GM18499 (cell line): ENCODE data around the gene CFLAR.
"Not testable (repeated sequence)": the region's sequence is repeated elsewhere in the genome, so short reads cannot be mapped to it uniquely, and the experiment has no call there.

Source experiments
- ATAC-seq: cut with Tn5 transposase; IDR thresholded peaks from one replicate; pipeline ENCODE4 v1.9.1; 2021; ENCODE audit warnings: moderate number of reproducible peaks; ENCODE audit not compliant: insufficient read depth, unreplicated experiment

Gene CFLAR

DNA sequence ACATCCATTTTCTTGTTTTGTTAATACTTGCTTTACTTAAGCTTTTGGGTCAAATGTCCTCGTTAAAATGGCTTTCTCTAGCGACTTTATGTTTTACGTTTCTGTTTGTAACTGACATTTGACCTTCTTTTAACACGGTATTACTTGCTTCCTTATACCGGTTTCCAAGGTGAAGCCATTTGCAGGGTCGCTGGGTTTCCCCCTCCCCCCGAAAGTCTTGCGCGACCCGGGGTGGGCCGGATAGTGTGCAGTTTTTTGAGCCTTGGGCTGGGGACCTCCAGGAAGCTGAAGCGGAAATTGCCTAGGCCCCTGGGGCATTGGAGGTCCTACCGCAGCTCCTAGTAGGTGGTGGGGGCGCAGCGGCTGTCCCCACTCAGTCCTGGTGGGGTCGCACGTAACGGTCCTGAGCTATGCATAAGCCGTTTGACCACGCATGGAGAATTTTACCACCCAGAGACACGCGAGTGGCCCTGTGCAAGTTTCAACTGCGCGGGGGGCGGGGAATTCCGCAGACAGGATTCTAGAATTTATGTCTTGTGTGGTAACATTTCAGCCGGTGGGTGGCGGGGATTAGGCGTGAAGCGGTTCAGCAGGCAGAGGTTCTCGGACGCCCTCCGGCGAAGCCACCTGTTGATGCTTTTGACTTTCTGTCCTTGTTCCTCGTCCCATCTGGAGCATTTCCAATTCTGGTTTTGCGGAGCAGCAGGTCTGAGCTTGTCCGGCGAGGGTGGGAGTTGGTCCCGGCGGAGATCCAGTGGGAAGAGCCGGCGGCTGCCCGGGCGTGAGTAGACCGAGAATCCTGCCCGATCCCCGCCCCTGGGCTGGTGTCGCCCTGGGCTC, 2.4 kb downstream of the CFLAR start:
- ATAC-seq, result peak; percentile 28

DNA sequence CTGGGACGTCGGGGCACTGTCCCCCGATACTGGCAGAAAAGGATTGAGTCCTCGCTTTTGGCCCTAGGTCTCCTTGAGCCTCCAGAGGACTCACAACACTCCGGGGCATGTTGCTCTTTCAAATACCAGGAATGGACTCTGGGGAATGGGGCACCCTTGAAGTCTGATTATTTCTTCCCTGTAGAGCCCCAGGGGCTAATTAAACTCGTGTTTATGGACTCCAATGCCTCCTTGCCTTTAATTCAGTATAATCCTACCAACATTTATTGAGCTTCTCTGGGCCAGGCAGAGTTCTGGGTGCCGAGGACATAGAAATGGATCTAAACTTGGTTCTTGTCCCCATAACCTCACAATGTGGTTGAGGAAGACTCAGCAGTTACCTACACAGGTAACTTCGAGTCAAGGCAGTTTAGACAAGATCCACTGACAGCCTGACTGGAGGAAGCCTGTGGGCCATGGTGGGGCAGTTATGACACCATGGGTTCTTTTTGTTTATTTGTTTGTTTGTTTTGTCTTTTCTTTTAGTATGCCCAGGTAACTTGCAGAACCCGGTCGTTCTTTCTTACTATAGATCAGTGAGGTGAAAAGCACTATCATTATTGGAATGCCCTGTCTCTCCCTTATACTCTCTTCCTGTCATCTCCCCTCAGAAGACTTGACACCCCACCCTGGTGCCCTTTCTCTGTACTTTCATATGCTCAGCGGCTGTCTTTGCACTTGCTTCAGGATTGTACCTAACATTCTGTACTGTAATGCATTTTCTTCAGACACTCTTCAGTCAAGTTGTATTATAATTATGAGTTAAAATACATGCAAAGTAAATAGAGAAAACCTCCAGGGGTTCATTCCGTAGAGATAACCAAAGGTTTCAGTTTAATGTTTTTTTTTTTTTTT, 3.2 kb downstream of the CFLAR start:
- ATAC-seq, result no peak

DNA sequence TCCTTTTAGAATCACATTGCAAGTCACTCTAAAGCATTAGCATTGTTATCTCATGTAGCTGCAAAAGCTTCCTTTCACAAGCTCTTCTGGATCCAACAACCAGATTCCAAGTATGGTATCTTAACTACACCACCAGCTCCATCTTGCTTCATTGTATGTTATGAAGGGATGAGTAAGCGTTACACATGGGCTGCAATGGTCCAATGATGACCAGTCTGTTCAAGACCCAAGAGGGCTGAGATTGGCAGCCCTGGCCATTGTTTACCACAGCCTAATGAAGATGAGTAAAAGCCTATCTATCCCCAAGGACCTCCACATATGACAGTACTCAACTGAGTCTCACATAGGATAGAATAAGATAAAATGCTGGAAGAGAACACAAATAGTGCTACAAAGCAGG, 6.3 kb downstream of the CFLAR start:
- ATAC-seq, result no peak

DNA sequence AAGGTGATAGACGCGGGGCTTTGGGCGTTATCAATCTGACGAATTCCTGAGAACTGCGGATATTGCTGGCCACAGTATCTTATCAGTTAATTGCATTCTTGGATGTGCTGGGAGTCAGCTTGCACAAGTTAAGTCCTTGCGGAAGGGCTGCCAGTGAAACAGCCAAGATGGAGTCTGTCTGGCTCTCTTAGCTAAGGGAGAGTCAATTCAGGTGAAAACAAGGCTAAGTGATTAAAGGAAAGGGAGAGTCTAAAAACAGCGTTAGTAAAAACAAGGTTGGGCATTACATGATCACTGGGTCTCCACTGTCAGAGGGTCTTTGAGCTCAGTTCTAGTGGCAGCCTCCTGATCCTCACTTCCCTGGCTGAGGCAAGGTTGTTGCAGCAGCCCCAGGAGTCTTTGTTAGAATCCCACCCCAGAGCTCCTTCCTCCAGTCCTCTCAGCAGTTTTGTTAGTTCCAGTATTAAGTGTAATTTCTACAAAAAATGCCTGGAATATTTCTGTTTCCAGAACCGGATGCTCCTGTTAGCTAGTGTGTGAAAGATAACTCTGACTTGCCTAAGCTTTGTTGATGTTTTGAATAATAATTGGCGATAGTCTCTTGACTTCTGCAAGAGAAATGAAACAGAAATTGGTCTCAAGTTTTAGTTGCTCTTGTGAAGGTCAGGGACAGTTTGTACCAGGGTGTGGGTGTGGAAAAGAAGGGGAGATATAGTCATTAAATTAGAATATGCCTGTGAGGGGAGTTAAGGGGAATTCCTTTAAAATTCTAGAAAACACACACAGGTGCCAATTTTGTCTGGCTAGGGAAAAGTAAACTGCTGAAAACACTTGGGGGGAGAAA, 10.6 kb downstream of the CFLAR start:
- no peak for ATAC-seq

DNA sequence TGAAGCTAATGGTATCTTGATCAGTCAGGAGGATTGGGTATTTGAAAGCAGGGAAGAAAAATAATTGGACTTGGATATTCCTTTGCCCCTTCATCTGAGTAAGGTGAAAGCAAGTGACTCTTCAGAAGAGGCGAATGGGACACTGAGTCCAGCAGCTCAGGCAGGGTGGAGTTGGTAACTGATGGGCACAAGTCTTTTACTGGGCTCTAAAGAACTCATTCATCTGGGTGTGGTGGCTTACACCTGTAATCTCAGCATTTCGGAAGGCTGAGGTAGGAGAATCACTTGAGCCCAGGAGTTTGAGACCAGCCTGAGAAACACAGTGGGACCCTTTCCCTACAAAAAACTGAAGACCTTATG, 11.2 kb downstream of the CFLAR start:
- ATAC-seq, result no peak

- no peak for ATAC-seq
These were observed 11.6 kb downstream of the CFLAR start for GRCh38 chr2:201127570-201127969.

DNA sequence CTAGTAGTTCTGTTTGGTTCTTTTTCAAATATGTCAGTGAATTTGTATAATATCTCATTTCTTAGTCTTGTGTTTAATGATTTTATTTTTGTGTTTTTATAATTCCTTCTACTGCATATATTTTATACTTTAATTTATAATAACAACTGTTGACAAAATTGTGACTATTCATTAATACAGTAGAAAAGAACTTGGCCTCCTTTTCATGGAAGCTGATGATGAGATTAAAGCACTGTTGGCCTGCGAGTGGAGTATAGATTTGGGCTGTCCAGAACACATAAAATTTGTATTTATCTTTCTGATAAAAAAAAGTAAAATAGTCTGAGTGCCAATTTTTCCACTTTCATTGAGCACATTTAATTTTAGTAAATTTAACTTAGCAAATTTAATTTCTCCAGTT, 12.1 kb downstream of the CFLAR start:
- no peak for ATAC-seq

DNA sequence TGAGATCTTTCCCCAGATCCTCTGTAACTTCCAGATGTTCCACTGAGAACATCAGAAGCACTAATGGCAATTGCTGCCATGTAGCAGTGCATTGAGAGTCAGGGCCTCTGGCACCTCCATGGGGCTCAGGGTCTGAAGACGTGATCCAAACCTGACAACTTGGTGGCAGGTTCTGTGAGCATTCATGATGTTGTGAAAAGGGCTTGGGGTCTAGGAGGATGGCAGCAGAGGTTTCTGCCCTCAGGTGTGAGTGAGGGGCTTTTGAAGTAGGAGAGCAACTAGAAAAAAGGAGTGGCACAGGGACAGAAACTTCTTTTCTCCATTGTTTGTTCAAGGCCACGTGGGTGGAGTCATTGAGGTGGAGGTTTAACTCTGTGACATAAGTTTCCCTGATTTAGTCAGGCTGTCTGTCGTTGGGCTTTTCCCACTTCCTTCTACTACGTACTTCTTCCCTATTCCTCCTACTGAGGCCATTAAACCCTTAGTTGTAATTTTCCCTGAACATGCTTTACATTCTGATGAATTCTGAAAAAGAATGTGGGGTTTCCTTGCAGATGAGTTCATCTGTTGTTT, 13.1 kb downstream of the CFLAR start:
- no peak for ATAC-seq

GRCh38 chr2:201130524-201131186, 14.7 kb downstream of the CFLAR start:
- ATAC-seq, result no peak

DNA sequence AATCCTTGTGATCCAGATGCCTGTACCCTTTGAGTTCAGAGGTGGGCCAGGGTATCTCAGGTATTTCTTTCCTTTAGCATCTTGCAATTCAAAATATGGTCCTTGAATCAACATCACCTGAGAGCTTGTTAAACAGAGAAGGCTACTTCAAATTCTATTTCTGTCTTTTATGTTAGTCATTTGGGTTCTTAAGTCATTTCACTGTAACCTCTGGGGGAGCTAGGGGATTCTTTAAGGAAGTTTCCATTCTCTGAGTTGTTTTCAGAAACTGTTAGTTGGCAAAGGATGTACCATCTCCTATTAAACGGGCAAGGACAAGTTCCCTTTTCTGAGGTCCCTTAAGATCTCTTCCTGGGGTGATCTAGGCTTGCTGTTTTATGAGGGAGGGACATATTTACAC, 16.6 kb downstream of the CFLAR start:
- no peak for ATAC-seq

DNA sequence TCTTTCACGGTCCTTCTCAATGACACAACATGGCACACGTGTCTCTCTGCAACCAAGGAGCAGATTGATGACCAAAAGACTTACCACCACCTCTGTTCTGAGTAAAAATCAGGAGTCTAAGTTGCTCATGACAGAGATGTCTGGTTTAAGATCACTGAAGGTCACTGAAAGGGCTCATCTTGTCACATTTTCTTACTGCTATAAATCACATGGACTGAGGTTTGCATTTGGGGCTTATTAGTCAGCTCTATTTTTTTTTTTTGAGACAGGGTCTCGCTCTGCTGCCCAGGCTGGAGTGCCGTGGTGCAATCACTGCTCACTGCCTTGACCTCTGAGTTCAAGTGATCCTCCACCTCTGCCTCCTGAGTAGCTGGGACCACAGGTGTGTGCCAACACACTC, 19.4 kb downstream of the CFLAR start:
- ATAC-seq, result no peak

DNA sequence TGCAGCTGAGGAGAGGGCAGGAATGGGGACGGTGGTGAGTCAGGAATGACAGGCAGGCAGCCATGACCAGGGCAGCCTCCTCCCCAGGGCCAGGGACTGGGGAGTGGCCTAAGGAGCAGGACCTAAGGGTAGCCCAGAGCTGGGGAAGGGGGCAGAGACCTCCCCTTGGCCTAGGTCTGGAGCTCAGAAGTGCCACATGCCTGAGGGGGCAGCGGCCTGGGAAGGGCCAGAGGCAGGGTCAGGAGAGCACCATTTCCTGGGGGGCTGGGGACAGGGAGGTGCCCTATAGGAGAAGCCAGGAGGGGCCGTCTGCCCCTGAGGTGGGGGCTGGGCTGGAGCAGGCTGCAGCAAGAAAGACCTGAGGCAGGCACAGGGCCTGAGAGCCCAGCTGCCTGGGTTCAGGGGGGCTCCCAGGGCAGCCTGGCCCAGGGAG, 20.9 kb downstream of the CFLAR start:
- ATAC-seq, result no peak

- no peak for ATAC-seq
These were observed 21.8 kb downstream of the CFLAR start for GRCh38 chr2:201137505-201138400.

GRCh38 chr2:201138401-201138970, 22.5 kb downstream of the CFLAR start:
- no peak for ATAC-seq

- ATAC-seq, result not testable (repeated sequence)
These were observed 23.2 kb downstream of the CFLAR start for GRCh38 chr2:201138986-201139781.

- no peak for ATAC-seq
These were observed 24.1 kb downstream of the CFLAR start for GRCh38 chr2:201139836-201140604.
